CD4-positive, alpha-beta T cell treated with Interleukin-4 for 1 hour (primary cell): ENCODE data around the gene HFE.
A peak's percentile ranks its signal among the peaks of the same experiment; 100 is the strongest.
"Not testable (repeated sequence)": the region's sequence is repeated elsewhere in the genome, so short reads cannot be mapped to it uniquely, and the experiment has no call there.

Experiments
- DNase-seq, 2 donors: peaks; one replicate each; pipeline ENCODE4 v3.0.0-alpha.2; 2020 to 2022

HFE gene

DNA sequence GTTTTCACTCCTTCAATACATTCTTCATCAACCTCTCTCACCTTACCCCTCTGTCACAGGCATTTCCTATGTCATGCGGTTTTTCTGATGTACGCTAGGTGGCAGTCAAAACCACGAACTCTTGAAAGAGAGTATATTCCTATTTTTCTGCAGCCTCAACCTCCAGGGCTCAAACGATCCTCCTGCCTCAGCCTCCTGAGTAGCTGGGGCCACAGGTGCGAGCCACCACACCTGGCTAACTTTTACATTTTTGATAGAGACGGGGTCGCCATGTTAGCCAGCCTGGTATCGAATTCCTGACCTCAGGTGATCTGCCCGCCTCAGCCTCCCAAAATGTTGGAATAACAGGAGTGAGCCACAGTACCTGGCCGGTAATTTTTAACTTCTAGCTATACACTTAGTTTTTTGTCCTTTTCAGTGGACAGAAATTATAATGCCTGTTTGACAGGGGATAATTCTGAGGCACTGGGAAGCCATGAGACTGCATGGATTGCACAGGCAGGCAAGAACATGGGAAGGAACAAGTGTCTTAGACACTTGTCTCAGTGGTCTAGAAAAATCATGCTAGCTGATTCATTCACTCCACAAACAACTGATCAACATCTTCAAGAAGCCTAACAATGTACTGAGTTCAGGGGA lies 22.5 kb upstream of the HFE start:
- DNase-seq = peak; percentile 55 to 77

DNA sequence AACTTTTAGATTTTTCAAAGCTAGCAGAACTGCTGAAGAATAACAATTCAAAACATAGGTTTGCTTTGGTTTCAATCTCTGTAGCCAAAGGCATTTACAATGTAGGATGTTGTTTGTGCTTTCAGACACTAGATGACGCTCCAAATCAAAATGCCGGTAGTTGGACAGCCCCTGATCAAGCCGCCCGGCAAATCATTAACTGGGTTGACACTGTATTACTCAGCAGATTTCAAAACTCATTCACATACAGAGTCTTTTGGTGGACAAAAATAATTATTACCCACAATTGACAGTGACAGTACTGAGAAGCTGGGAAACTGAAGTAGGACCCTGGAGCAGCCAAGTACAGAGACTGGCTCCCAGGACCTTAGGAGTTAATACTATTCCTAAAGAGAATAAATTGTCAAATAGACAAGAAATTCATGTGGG lies 21.3 kb upstream of the HFE start:
- DNase-seq = peak; percentile 72 to 82

DNA sequence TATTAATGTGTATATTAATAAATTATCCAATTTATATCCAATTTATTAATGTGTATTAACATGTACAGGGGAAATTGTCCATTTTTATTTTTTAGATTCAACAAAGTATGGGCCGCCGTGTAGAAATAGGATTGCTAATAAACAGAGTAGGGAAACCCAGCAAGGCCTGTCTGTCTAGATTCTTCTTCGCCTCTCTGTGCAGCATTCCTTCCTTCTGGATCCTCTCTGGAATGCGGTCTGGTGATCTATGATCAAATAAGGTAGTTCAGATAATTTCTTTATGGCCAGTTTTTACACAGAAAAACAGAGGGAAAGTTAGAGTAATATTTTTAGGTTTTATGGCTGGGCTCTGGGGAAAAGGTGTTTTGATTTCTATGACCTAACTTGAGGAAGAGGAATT lies 19.9 kb upstream of the HFE start:
- DNase-seq = no peak

DNA sequence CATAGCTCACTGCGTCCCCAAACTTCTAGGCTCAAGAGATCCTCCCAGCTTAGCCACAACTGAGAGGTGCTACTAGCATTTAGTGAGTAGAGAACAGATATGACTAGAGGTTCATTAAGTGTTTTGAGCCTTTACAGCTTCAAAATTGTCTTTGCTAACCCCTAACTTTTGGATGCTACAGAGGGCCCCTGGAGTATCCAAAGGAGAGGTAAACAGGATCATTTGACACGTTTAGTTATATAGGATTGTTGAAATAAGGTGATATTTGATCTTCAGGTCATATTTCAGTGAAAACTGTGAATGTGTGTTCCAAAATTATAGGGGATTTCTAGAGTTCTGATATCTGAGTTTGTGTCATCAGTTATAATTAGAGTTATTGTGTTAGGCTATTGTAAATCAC lies 19.2 kb upstream of the HFE start:
- no peak for DNase-seq

DNA sequence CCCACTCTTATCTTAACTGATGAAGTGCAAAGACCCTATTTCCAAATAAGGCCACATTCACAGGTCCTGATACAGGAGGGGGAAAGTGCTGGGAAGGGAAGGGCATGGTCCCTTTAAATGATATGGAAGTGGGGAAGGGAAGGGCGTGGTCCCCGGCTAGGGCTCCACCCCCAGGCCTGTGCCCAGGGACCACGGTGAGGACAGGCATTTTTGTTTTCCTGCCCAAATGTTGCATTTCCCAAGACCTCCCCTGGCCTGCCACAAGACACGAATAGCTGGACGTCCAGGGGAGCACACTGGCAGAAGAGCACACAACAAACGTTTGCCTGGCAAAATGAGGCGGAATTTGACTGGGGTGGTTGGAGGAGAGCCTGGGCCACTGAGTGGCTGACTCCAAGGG lies 16.1 kb upstream of the HFE start:
- DNase-seq = no peak

DNA sequence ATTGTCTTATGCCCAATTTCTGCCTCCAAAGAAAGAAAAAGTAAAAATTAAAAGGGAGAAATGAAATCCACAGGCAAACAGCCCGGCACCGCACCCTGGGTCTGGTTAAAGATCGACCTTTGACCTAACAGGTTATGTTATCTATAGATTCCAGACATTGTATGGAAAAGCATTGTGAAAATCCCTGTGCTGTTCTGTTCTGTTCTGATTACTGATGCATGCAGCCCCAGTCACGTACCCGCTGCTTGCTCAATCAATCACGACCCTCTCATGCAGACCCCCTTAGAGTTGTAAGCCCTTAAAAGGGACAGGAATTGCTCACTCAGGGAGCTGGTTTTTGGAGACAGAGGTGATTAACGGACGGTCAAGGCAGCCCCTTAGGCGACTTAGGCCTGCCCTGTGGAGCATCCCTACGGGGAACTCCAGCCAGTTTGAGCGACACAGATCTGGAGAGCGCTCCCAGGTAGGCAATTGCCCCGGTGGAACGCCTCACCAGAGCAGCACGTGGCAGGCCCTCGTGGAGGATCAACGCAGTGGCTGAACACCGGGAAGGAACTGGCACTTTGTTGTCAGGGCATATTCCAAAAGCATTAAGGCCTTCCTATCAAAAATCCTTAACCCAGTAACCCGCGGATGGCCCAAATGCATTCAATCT lies 12.0 kb upstream of the HFE start:
- DNase-seq = no peak

DNA sequence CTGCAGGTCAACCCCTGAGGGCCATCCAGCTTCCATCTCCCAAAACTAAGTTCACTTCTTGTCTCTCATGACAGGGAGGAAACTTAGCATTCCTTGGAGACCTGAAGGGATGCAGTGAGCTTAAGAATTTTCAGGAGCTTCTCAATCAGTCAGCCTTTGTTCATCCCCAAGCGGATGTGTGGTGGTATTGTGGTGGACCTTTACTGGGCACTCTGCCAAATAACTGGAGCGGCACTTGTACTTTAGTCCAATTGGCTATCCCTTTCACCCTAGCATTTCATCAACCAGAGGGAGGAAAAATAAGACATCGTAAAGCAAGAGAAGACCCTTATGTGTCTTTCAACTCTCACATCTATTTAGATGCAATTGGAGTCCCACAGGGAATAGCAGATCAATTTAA lies 9.2 kb upstream of the HFE start:
- not testable (repeated sequence) for DNase-seq

DNA sequence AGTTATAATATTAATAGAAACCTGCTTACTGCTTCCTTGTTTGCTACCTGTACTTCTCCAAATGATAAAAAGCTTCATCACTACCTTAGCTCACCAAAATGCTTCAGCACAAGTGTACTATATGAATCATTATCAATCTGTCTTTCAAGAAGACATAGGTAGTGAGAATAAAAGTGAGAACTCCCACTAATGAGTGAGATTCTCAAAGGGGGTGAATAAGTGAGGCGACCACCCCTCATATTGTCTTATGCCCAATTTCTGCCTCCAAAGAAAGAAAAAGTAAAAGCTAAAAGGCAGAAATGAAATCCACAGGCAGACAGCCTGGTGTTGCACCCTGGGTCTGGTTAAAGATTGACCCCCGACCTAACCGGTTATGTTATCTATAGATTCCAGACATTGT lies 6.1 kb upstream of the HFE start:
- not testable (repeated sequence) for DNase-seq

DNA sequence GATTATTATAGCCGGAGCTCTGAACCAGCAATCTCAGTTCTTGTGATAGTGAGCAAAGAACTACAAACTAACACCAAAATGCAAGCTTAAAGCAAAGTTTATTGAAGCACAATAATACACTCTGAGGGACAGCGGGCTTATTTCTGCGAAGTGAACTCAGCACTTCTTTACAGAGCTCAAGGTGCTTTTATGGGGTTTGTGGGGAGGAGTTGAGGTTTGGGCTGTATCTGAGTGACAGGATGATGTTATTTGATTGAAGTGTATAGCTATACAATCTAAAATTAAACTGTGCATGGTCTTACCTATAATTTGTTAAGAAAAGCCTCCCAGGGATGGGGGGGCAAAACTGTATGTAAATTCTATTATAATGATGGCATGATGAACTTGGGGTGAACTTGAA lies 1.0 kb upstream of the HFE start:
- peak; percentile 21 to 69 for DNase-seq

DNA sequence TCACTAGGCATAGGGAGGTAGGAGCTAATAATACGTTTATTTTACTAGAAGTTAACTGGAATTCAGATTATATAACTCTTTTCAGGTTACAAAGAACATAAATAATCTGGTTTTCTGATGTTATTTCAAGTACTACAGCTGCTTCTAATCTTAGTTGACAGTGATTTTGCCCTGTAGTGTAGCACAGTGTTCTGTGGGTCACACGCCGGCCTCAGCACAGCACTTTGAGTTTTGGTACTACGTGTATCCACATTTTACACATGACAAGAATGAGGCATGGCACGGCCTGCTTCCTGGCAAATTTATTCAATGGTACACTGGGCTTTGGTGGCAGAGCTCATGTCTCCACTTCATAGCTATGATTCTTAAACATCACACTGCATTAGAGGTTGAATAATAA lies 1.1 kb downstream of the HFE start:
- DNase-seq = no peak

DNA sequence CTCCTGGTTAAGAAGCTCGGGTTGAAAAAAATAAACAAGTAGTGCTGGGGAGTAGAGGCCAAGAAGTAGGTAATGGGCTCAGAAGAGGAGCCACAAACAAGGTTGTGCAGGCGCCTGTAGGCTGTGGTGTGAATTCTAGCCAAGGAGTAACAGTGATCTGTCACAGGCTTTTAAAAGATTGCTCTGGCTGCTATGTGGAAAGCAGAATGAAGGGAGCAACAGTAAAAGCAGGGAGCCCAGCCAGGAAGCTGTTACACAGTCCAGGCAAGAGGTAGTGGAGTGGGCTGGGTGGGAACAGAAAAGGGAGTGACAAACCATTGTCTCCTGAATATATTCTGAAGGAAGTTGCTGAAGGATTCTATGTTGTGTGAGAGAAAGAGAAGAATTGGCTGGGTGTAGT lies 2.0 kb downstream of the HFE start:
- no peak for DNase-seq

DNA sequence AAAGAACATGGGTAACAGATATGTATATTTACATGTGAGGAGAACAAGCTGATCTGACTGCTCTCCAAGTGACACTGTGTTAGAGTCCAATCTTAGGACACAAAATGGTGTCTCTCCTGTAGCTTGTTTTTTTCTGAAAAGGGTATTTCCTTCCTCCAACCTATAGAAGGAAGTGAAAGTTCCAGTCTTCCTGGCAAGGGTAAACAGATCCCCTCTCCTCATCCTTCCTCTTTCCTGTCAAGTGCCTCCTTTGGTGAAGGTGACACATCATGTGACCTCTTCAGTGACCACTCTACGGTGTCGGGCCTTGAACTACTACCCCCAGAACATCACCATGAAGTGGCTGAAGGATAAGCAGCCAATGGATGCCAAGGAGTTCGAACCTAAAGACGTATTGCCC lies 5.2 kb downstream of the HFE start:
- DNase-seq = no peak

DNA sequence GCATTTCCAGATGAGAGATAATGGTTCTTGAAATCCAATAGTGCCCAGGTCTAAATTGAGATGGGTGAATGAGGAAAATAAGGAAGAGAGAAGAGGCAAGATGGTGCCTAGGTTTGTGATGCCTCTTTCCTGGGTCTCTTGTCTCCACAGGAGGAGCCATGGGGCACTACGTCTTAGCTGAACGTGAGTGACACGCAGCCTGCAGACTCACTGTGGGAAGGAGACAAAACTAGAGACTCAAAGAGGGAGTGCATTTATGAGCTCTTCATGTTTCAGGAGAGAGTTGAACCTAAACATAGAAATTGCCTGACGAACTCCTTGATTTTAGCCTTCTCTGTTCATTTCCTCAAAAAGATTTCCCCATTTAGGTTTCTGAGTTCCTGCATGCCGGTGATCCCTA lies 6.8 kb downstream of the HFE start:
- DNase-seq = no peak

DNA sequence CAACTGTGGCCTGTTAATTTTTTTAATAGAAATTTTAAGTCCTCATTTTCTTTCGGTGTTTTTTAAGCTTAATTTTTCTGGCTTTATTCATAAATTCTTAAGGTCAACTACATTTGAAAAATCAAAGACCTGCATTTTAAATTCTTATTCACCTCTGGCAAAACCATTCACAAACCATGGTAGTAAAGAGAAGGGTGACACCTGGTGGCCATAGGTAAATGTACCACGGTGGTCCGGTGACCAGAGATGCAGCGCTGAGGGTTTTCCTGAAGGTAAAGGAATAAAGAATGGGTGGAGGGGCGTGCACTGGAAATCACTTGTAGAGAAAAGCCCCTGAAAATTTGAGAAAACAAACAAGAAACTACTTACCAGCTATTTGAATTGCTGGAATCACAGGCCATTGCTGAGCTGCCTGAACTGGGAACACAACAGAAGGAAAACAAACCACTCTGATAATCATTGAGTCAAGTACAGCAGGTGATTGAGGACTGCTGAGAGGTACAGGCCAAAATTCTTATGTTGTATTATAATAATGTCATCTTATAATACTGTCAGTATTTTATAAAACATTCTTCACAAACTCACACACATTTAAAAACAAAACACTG lies 10.1 kb downstream of the HFE start:
- peak; percentile 72 to 79 for DNase-seq

DNA sequence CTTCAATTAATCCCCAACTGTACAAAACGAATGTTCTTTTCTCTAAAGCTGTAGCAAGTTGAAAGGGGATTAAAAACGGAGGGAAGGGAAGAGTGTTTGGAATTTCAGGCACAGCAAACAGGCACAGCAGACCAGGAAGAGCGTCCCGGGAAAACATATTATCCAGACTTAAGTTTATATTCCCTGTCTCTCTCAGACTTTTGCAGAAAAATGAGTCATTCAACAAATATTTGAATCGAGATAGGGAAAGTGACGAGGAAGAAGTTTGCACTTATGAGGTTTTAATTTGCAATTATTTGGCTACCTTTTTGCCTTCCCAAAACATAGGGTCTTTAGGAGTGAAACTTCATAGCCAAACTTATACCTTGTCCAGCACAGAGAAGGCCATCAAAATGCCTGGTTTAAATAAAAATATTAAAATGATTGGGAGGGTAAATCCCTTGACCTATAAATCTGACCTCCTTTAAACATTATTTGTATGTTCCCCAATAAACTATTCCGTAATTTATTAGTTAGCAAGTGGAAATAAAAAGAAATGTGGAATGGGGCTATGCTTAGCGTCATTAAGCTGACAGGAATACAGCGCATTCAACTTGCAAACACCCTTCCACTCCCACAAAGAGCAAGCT lies 16.0 kb downstream of the HFE start:
- no peak for DNase-seq

DNA sequence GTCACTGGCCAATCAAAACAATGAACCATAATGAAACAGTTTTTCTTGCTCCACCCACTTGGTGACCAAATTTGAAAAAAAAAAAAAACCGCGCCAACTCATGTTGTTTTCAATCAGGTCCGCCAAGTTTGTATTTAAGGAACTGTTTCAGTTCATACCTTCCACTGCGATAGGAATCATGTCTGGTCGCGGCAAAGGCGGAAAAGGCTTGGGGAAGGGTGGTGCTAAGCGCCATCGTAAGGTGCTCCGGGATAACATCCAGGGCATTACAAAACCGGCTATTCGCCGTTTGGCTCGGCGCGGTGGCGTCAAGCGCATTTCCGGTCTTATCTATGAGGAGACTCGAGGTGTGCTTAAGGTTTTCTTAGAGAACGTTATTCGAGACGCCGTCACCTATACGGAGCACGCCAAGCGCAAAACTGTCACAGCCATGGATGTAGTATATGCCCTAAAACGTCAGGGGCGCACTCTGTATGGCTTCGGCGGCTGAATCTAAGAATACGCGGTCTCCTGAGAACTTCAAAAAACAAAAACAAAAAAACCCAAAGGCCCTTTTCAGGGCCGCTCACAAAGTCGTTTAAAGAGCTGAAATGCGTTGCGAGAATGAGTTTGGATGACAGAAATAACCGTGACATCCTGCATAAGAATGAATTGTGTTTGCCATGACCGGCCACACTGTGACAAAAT lies 16.7 kb downstream of the HFE start:
- DNase-seq = peak; percentile 94 to 96

DNA sequence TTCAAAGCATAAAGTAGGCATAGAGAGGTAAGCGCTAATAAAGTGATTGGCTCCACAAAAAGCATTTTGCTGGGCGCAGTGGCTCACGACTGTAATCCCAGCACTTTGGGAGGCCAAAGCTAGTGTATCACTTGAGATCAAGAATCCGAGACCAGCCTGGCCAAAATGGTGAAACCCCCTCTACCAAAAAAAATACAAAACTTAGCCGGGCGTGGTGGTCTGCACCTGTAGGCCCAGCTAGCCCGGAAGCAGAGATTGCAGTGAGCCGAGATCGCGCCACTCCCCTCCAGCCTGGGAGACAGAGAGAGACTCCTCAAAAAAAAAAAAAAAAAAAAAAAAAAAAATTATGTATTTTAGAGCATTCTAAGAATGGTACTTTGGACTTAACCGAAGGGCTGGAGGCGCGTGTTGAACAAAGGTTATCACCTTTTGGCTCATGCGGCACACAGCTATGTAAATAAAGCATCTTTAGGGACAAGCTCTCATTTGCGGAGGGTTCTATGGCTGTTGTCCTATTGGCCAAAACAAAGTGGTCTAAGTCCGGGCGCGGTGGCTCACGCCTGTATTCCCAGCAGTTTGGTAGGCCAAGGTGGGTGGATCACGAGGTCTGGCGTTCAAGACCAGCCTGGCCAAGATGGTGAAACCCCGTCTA lies 17.4 kb downstream of the HFE start:
- DNase-seq = no peak

DNA sequence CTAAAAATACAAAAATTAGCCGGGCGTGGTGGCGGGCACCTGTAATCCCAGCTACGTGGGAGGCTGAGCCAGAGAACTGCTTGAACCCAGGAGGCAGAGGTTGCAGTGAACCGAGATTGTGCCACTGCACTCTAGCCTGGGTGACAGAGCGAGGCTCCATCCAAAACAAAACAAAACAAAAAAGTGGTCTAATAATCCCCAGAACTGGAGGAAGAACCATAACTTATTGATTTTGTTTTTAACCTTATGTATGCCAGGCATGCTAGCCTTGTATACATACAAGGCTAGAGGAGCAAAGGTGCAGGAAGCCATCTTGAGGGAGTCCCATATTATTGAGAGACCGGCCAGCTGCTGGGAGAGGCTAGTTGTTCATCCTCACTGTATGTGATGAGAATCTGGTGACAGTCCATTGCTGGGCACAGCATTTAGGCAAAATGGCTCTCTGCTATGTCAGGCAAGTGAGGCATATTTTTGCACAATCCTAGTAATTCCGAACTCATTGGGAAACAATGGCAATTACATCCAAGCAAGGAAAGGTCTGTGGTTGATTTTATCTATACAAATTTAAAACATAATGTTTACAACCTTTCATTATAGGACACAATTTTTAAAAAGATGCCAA lies 18.0 kb downstream of the HFE start:
- DNase-seq = no peak

DNA sequence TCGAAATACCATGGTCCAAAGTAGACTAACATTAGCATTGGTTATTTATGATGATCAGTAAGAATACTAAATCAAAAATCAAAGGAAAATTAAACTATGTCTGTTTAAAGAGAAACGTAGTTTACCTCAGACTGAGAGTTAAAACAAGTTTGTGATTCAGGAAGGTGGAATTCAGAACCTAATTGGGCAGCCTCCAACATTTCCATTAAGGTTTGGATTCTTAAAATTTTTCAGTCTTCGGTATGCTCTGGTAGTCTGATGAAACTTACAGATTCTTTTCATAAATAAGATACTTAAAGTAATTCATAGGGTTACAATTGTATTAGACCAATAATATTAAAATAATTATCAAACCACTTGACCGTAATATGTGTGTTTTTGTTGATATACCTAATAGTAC lies 18.6 kb downstream of the HFE start:
- DNase-seq = no peak

DNA sequence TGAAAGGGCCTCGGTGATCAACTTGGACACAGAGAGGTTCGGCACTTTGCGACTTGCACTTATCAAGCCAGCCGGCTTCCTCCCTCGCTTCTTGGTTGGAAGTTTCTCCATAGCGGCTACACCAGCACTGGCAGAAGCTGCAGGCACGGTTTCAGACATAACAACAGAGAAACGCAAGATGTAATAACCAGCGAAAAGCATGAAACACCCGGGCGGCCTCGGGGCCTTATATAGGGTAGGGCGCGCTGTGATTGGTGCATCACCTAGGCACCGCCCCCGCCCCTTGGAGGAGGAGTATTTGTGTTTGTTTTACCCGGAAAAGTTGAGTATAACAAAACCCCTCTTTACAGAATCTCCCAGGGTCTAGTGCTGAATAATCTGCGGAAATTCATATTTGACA lies 20.7 kb downstream of the HFE start:
- no peak for DNase-seq

DNA sequence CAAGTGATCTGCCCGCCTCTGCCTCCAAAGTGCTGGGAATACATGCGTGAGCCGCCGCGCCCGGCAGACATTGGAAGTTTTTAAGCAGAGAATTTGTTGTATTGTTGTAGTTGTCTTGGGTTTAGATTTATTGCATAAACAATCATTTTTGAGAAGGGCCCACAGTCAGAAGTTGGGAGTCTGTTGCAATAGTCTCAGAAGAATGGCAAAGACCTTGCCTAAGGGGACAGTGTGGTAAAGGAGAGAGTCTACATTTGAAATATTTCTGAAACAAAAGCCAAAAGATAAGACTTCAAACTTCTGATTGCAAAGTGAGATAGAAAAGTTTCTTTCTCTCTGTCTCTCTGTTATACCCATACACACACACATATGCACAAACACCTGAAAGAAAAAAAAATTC lies 22.5 kb downstream of the HFE start:
- DNase-seq = no peak

DNA sequence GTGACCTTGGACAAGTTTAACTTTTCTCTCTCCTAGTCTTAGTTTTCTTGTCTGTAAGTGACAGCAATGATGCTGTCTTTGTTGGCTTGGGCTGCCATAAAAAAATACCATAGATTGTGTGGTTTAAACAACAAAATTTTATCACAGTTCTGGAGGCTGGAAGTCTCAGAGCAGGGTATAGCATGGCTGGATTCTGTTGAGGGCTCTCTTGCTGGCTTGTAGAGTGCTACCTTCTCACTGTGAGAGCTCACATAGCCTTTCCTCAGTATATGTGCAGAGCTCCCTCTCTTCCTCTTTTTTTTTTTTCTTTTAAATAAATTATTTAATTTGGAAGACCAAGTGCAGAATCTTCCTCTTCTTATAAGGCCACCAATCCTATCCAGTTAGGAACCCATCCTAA lies 26.3 kb downstream of the HFE start:
- DNase-seq = no peak

DNA sequence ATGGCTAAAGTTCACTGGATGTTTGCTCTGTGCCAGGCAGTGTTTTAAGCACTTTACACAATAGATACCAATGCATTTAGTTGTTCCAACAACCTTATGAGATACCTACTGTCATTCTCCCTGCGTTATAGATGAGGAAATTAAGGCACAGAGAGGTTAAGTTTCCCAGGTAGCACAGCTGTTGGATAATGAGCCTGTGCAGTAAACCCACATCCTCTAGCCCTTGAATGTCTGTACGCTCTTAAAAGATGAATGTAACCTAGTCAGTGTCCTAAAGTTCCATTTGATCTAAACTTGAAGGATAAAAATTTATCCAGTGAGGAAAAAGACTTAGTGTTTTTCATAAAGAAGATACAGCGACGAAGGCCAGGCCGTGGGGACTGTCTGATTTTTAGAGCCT lies 28.0 kb downstream of the HFE start:
- DNase-seq = no peak
